Measurements from ENCODE around the gene ENPP7.
A peak's percentile ranks its signal among the peaks of the same experiment; 100 is the strongest.
"Not testable (repeated sequence)": the region's sequence is repeated elsewhere in the genome, so short reads cannot be mapped to it uniquely, and the experiment has no call there.

Gene ENPP7

GRCh38 chr17:79749958-79750357 is 19.2 kb downstream of the ENPP7 start:
- no peak for DNase-seq (ENCODE audit: low spot score)

GRCh38 chr17:79750650-79751545 is 20.2 kb downstream of the ENPP7 start:
- DNase-seq (ENCODE audit: low spot score), result no peak

GRCh38 chr17:79752175-79752574 is 21.4 kb downstream of the ENPP7 start:
- DNase-seq (ENCODE audit: low spot score), result no peak

- no peak for DNase-seq (ENCODE audit: low spot score)
Measured at GRCh38 chr17:79754370-79754769, 23.6 kb downstream of the ENPP7 start.

- DNase-seq (ENCODE audit: low spot score), result not testable (repeated sequence)
Measured at GRCh38 chr17:79754903-79755302, 24.2 kb downstream of the ENPP7 start.

GRCh38 chr17:79755591-79755990 is 24.8 kb downstream of the ENPP7 start:
- DNase-seq (ENCODE audit: low spot score), result no peak

- no peak for DNase-seq (ENCODE audit: low spot score)
Measured at GRCh38 chr17:79757140-79757745, 26.5 kb downstream of the ENPP7 start.

GRCh38 chr17:79758271-79758670 is 27.5 kb downstream of the ENPP7 start:
- DNase-seq (ENCODE audit: low spot score), result no peak

GRCh38 chr17:79760197-79760906 is 29.6 kb downstream of the ENPP7 start:
- no peak for DNase-seq (ENCODE audit: low spot score)

- no peak for DNase-seq (ENCODE audit: low spot score)
Measured at GRCh38 chr17:79761894-79762589, 31.3 kb downstream of the ENPP7 start.

GRCh38 chr17:79765708-79766107 is 35.0 kb downstream of the ENPP7 start:
- DNase-seq (ENCODE audit: low spot score), result no peak

- DNase-seq (ENCODE audit: low spot score), result no peak
Measured at GRCh38 chr17:79769570-79770506, 39.1 kb downstream of the ENPP7 start.

GRCh38 chr17:79771276-79771675 is 40.5 kb downstream of the ENPP7 start:
- DNase-seq (ENCODE audit: low spot score), result no peak

GRCh38 chr17:79772726-79773125 is 42.0 kb downstream of the ENPP7 start:
- not testable (repeated sequence) for DNase-seq (ENCODE audit: low spot score)

- no peak for DNase-seq (ENCODE audit: low spot score)
Measured at GRCh38 chr17:79774561-79774975, 43.8 kb downstream of the ENPP7 start.

GRCh38 chr17:79775632-79776031 is 44.9 kb downstream of the ENPP7 start:
- no peak for DNase-seq (ENCODE audit: low spot score)

GRCh38 chr17:79776376-79777119 is 45.8 kb downstream of the ENPP7 start:
- DNase-seq (ENCODE audit: low spot score), result no peak

- DNase-seq (ENCODE audit: low spot score), result peak; percentile 50
Measured at GRCh38 chr17:79777120-79777893, 46.6 kb downstream of the ENPP7 start.

GRCh38 chr17:79777894-79778503 is 47.3 kb downstream of the ENPP7 start, which contains the start of gene CBX2:
TSS of gene CBX2 (plus strand) at chr17:79778148. CDS start at chr17:79778236, 88 bp downstream.
- DNase-seq (ENCODE audit: low spot score), result peak; percentile 66

Data from kidney capillary endothelial cell (primary cell).